OCI-LY7 (cell line): ENCODE results near the gene SNAP47. TPM values are rescaled to one million over a fixed set of nuclear protein-coding genes. Genes with fewer than 3 reads are reported as not detected.

Experiments used
- BruUV-seq: library from RNA; stranded (reverse); fragments of 400-500 nt; replicated peaks from 2 replicates; lab custom pipeline; 2021; lab: Mats Ljungman, UMichigan
- CTCF ChIA-PET: fragments of 300-600 bp; sonication (Branson Sonifier 250); formaldehyde crosslinking; loops from one replicate; lab custom pipeline; 2022; ENCODE audit warnings: antibody characterized with exemption; ENCODE audit not compliant: unreplicated experiment; lab: Charles Lee
- POLR2A ChIA-PET: fragments of 300-600 bp; sonication (Branson Sonifier 250); formaldehyde crosslinking; loops from one replicate; lab custom pipeline; 2022; ENCODE audit warnings: antibody characterized with exemption; lab: Charles Lee
- DNase-seq: peaks from one replicate; pipeline ENCODE4 v3.0.0-alpha.2; 2015; ENCODE audit warnings: low spot score
- H2AFZ ChIP-seq: fragments of 200-600 bp; sonication (generic), shearing (Covaris generic); 2 replicates; pipeline ENCODE4 v1.6.1; 2014; ENCODE audit warnings: mild to moderate bottlenecking, antibody characterized with exemption, low read length, moderate library complexity
- H3K27ac ChIP-seq: fragments of 200-600 bp; sonication (generic); 2 replicates; pipeline ENCODE4 v1.5.1; 2014; ENCODE audit warnings: mixed run types, low read depth, mild to moderate bottlenecking, moderate library complexity, low read length, inconsistent platforms; ENCODE audit not compliant: poor library complexity, severe bottlenecking
- H3K36me3 ChIP-seq: fragments of 200-600 bp; sonication (generic); 2 replicates; pipeline ENCODE4 v1.6.1; 2014; ENCODE audit warnings: mild to moderate bottlenecking, antibody characterized with exemption, low read length, moderate library complexity, mixed read lengths; ENCODE audit not compliant: insufficient read depth
- H3K4me1 ChIP-seq: fragments of 200-600 bp; sonication (generic); 2 replicates; pipeline ENCODE4 v1.5.1; 2014; ENCODE audit warnings: mild to moderate bottlenecking, low read length; ENCODE audit not compliant: insufficient read depth, poor library complexity, severe bottlenecking
- H3K4me2 ChIP-seq: fragments of 200-600 bp; sonication (generic); 2 replicates; pipeline ENCODE4 v1.6.1; 2014; ENCODE audit warnings: mild to moderate bottlenecking, low read length
- H3K4me3 ChIP-seq: fragments of 200-600 bp; sonication (generic); 2 replicates; pipeline ENCODE4 v1.5.1; 2014; ENCODE audit warnings: mild to moderate bottlenecking, low read depth, low read length; ENCODE audit not compliant: poor library complexity, severe bottlenecking
- H3K79me2 ChIP-seq: fragments of 200-600 bp; sonication (generic); 2 replicates; pipeline ENCODE4 v1.6.1; 2016; ENCODE audit warnings: low read depth, mild to moderate bottlenecking, low read length, moderate library complexity, mixed read lengths; ENCODE audit not compliant: insufficient read depth
- H3K9me2 ChIP-seq: fragments of 200-600 bp; sonication (generic); 2 replicates; pipeline ENCODE4 v1.6.1; 2016; ENCODE audit warnings: mild to moderate bottlenecking, low read length, mixed read lengths; ENCODE audit not compliant: insufficient read depth
- H3K9me3 ChIP-seq: fragments of 200-600 bp; sonication (generic); 2 replicates; pipeline ENCODE4 v1.6.1; 2014; ENCODE audit warnings: mild to moderate bottlenecking, mixed run types, low read length, mixed read lengths
- H4K20me1 ChIP-seq: fragments of 200-600 bp; sonication (generic); 2 replicates; pipeline ENCODE4 v1.6.1; 2014; ENCODE audit warnings: mild to moderate bottlenecking, antibody characterized with exemption, low read length, moderate library complexity, mixed read lengths; ENCODE audit not compliant: insufficient read depth
- CTCF ChIP-seq: fragments of 200-600 bp; sonication (generic); conservative IDR thresholded peaks from 2 replicates; pipeline ENCODE4 v1.5.1; 2014; ENCODE audit warnings: mild to moderate bottlenecking, antibody characterized with exemption, low read length, moderate library complexity, mixed read lengths
- EZH2phosphoT487 ChIP-seq: fragments of 200-600 bp; sonication (generic); IDR thresholded peaks from 2 replicates; pipeline ENCODE4 v1.6.1; 2018; ENCODE audit warnings: low read depth, borderline replicate concordance, mild to moderate bottlenecking, mixed run types, antibody characterized with exemption, low read length, moderate library complexity, mixed read lengths
- intact Hi-C: fragments of 100-400 bp; cut with micrococcal nuclease; formaldehyde crosslinking; loops from one replicate; pipeline ENCODE4 v1.10.0; 2022; ENCODE audit not compliant: unreplicated experiment
- total RNA-seq, 2 experiments: library from RNA; depleted of rRNA in 1 of 2; stranded (reverse); fragments of >200 nt in 1 of 2; shearing (Covaris generic) in 1 of 2; gene quantifications; 2 replicates each; pipeline ENCODE4 v1.2.3, GENCODE V29; 2014 to 2022

Gene SNAP47
- total RNA-seq, 2 experiments from 2014 or later: 29.8 to 44.2 TPM

DNA sequence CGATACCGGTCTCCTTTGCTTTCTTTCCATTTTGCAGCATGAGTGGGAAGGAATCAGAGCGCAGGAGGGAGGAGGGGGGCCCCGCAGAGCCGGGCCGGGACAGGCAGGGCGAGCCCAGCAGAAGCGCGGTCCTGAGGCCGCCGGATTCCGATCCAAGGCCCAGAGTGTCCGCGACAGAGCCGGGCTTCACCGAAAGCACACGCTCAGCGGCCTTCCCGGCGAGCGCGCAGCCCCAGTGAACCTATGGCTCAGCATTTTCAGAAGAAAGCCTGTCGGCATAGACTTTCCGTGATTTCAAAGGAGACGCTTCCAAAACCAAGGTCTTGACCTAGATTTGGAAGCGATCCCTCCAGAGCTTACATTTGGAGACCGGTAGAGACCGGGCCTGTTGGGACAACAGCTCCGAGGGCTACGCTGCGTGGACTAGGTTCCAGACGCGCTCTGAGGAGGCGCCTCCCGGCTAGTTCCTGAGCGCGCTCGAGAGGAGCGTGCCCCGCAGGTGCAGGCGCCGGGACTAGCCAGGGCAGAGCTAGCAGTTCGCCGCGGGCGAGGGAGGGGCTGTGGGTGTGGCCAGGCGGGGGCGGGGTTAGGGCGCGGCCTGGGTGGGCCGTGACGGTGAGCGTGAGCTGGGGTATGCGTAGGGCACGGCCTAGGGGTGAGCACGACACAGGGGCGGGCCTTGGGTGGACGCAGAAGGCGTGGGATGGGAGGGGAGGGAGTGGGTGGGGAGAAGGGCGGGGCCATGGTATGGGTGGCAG is 52.5 kb downstream of the SNAP47 start:
- no TSS peak for BruUV-seq
- H3K9me2 ChIP-seq: no peaks in the 10 kb centered on the region
- CTCF ChIA-PET: interaction anchor here (0.6 to 1.1 kb wide), 4 partner anchors 15 to 35 kb away, joined by 5 to 12 read pairs (median 8); no protein-coding TSS in a partner anchor
- H3K4me1 ChIP-seq: peaks cover 6% of the 10 kb centered on the region
- no peaks in the 10 kb centered on the region for H3K9me3 ChIP-seq
- peak overlapping the region; percentile 58 for H3K4me3 ChIP-seq
- H3K4me2 ChIP-seq: peak overlapping the region; percentile 74
- H3K79me2 ChIP-seq: no peaks in the 10 kb centered on the region
- DNase-seq: peak; percentile 92
- intact Hi-C loops: loop anchor here (5.0 kb wide), 3 partner anchors 60 to 380 kb away; partner anchors contain the start of genes ARF1 and IBA57
- no peaks in the 10 kb centered on the region for H3K36me3 ChIP-seq
- peak overlapping the region; percentile 41; the same call in 1 of the 2 replicates for H2AFZ ChIP-seq
- no peak for TF ChIP-seq CTCF
- no peak for TF ChIP-seq EZH2phosphoT487
- H3K27ac ChIP-seq: no peak overlapping the region
- H4K20me1 ChIP-seq: no peaks in the 10 kb centered on the region
- POLR2A ChIA-PET: no interaction called here

DNA sequence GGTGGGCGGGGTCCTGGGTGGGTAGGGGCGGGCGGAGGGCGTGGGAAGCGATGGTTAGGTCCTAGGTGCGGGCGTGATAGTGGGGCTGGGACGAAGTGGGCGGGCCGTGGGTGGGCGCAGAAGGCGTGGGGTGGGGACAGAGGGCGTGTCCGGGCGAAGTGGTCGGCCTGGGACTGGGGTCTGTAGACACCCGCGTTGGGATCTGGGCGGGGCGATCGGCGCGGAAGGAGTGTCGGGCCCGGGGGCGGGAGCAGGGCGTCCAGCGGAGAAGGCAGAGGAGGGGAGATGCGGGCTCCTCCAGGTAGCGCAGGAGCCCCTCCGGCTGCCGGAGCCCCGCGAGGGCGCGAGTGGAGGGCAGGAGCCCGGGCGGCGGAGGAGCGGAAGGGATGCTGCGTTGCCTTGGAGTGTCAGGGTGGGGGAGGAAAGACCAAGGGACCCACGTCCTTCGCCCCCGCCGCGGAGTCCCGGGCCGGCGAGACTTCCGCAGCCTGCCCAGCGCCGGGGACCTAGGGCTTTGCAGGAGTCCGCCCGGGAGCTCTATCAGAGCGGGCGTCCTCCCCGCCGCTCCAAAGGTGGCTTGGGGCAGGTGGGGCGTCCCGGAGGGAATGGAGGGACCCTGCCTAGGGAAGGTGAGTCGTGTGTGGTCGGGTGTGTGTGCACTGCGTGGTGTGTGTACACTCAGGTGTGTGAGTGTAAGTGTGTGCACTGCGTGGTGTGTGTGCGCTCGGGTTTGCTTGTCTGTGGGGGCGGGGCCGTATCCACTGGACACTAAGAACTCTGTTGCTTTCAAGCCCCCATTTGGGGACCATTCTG is 53.2 kb downstream of the SNAP47 start:
- intact Hi-C loops: loop anchor here (5.0 kb wide), 3 partner anchors 61 to 379 kb away; partner anchors contain the start of genes ARF1 and IBA57
- no peaks in the 10 kb centered on the region for H3K36me3 ChIP-seq
- H3K4me1 ChIP-seq: peaks cover 6% of the 10 kb centered on the region
- ChIA-PET CTCF (interaction anchor here (1.0 to 1.1 kb wide), 2 partner anchors 23 to 27 kb away, joined by 5 to 12 read pairs; no protein-coding TSS in a partner anchor), POLR2A (no interaction called here)
- BruUV-seq: no TSS peak
- peak overlapping the region; percentile 59 for H3K4me2 ChIP-seq
- no peaks in the 10 kb centered on the region for H4K20me1 ChIP-seq
- peak; percentile 62 for DNase-seq
- H3K4me3 ChIP-seq: peak overlapping the region; percentile 58
- peak overlapping the region; percentile 1; the same call in 1 of the 2 replicates for H2AFZ ChIP-seq
- TF ChIP-seq CTCF: no peak
- no peak for TF ChIP-seq EZH2phosphoT487
- no peak overlapping the region for H3K27ac ChIP-seq
- no peaks in the 10 kb centered on the region for H3K9me2 ChIP-seq
- H3K9me3 ChIP-seq: no peaks in the 10 kb centered on the region
- H3K79me2 ChIP-seq: no peaks in the 10 kb centered on the region
